Endothelial cell (in vitro differentiated cells): ENCODE measurements around the gene PLCL2. TPM values are rescaled to one million over a fixed set of nuclear protein-coding genes. Genes with fewer than 3 reads are reported as not detected.

ENCODE experiments used
- DNase-seq: peaks from one replicate; pipeline ENCODE4 v3.0.0; 2021; ENCODE audit warnings: low spot score
- H3K27ac Mint-ChIP-seq: one replicate; pipeline ENCODE4 v1.8.0; 2021; ENCODE audit warnings: mixed read lengths, inconsistent platforms; ENCODE audit not compliant: unreplicated experiment
- H3K27me3 Mint-ChIP-seq: one replicate; pipeline ENCODE4 v1.8.0; 2021; ENCODE audit warnings: mild to moderate bottlenecking, moderate library complexity, mixed read lengths, inconsistent platforms; ENCODE audit not compliant: unreplicated experiment
- H3K36me3 Mint-ChIP-seq: one replicate; pipeline ENCODE4 v1.8.0; 2021; ENCODE audit warnings: mild to moderate bottlenecking, low read depth, mixed read lengths, inconsistent platforms; ENCODE audit not compliant: unreplicated experiment
- H3K4me1 Mint-ChIP-seq: one replicate; pipeline ENCODE4 v1.8.0; 2021; ENCODE audit warnings: mild to moderate bottlenecking, mixed read lengths, inconsistent platforms; ENCODE audit not compliant: unreplicated experiment
- H3K4me3 Mint-ChIP-seq: one replicate; pipeline ENCODE4 v1.8.0; 2021; ENCODE audit warnings: mild to moderate bottlenecking, mixed read lengths, inconsistent platforms; ENCODE audit not compliant: unreplicated experiment
- H3K9me3 Mint-ChIP-seq: one replicate; pipeline ENCODE4 v1.8.0; 2021; ENCODE audit warnings: mixed read lengths, inconsistent platforms; ENCODE audit not compliant: unreplicated experiment
- total RNA-seq: library from RNA; stranded (reverse); fragmentation: NEBNext Ultra II Directional; extraction: Animal tissue kit (Norgen Biotek cat#: 25700); gene quantifications from one replicate; pipeline ENCODE4 v1.2.1, GENCODE V29; 2021; ENCODE audit not compliant: unreplicated experiment
- TF ChIP-seq, protein P1 (sequence below): fragments of 200-600 bp; sonication (generic); IDR thresholded peaks from one replicate; pipeline ENCODE4 v1.5.0; 2021; ENCODE audit warnings: antibody characterized with exemption; ENCODE audit not compliant: unreplicated experiment

The PLCL2 gene
- total RNA-seq, 1 donor from 2014 or later = 18.8 TPM

- no peak overlapping the region for H3K4me3 Mint-ChIP-seq
- no peaks in the 10 kb centered on the region for H3K9me3 Mint-ChIP-seq
- H3K36me3 Mint-ChIP-seq = no peaks in the 10 kb centered on the region
- peaks cover 2% of the 10 kb centered on the region for H3K27me3 Mint-ChIP-seq
- no peak overlapping the region for H3K27ac Mint-ChIP-seq
- TF ChIP-seq, protein P1, sequence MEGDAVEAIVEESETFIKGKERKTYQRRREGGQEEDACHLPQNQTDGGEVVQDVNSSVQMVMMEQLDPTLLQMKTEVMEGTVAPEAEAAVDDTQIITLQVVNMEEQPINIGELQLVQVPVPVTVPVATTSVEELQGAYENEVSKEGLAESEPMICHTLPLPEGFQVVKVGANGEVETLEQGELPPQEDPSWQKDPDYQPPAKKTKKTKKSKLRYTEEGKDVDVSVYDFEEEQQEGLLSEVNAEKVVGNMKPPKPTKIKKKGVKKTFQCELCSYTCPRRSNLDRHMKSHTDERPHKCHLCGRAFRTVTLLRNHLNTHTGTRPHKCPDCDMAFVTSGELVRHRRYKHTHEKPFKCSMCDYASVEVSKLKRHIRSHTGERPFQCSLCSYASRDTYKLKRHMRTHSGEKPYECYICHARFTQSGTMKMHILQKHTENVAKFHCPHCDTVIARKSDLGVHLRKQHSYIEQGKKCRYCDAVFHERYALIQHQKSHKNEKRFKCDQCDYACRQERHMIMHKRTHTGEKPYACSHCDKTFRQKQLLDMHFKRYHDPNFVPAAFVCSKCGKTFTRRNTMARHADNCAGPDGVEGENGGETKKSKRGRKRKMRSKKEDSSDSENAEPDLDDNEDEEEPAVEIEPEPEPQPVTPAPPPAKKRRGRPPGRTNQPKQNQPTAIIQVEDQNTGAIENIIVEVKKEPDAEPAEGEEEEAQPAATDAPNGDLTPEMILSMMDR = no peak
- DNase-seq = no peak
- H3K4me1 Mint-ChIP-seq = peaks cover 2% of the 10 kb centered on the region
Observed at GRCh38 chr3:16896820-16897219, 12.1 kb downstream of the PLCL2 start.

- Mint-ChIP-seq H3K4me3 (no peak overlapping the region), H3K4me1 (peaks cover 4% of the 10 kb centered on the region), H3K36me3 (no peaks in the 10 kb centered on the region), H3K27me3 (peaks cover 2% of the 10 kb centered on the region), H3K27ac (no peak overlapping the region), H3K9me3 (no peaks in the 10 kb centered on the region)
- TF ChIP-seq, protein P1 = no peak
- no peak for DNase-seq
Observed at GRCh38 chr3:16897254-16897926, 12.6 kb downstream of the PLCL2 start.

GRCh38 chr3:16898595-16899395 lies 14.0 kb downstream of the PLCL2 start:
- Mint-ChIP-seq H3K4me1 (peaks cover 4% of the 10 kb centered on the region), H3K9me3 (no peaks in the 10 kb centered on the region), H3K4me3 (no peak overlapping the region), H3K36me3 (no peaks in the 10 kb centered on the region), H3K27me3 (peaks cover 2% of the 10 kb centered on the region), H3K27ac (no peak overlapping the region)
- TF ChIP-seq, protein P1 = no peak
- no peak for DNase-seq

DNA sequence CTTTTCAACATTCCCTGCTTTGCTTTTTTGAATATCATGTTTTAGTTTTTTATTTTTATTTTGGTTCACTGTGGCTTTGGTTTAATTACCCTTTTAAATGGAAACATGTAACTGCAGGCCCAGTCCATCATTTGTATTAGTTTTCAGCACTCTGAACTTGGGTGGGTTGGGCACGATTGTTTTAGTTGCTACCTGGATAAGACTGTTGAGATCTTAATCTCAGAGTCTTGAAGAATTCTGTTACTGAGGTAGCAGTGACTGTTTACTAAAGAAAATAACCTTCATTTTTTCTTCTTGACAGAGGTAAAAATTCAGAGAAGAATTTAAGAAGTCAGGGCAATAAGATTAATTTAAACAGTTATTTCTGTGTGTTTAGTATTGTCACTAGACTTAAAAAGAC lies 15.2 kb downstream of the PLCL2 start:
- H3K36me3 Mint-ChIP-seq = no peaks in the 10 kb centered on the region
- DNase-seq = no peak
- TF ChIP-seq, protein P1 = no peak
- no peak overlapping the region for H3K4me3 Mint-ChIP-seq
- no peak overlapping the region for H3K27ac Mint-ChIP-seq
- H3K9me3 Mint-ChIP-seq = no peaks in the 10 kb centered on the region
- H3K27me3 Mint-ChIP-seq = peaks cover 2% of the 10 kb centered on the region
- peaks cover 6% of the 10 kb centered on the region for H3K4me1 Mint-ChIP-seq
